CD4-positive, alpha-beta T cell treated with Interleukin-1 beta for 1 hour (primary cell): Measurements from ENCODE around the gene DHRSX.
"Not testable (repeated sequence)": the region's sequence is repeated elsewhere in the genome, so short reads cannot be mapped to it uniquely, and the experiment has no call there.

Experiments used
- DNase-seq, 2 donors: peaks; one replicate each; pipeline ENCODE4 v3.0.0-alpha.2; 2020 to 2022

Gene DHRSX

GRCh38 chrX:2388669-2389068 lies 112.1 kb downstream of the DHRSX start:
- no peak for DNase-seq

- DNase-seq, result no peak
These were observed 113.0 kb downstream of the DHRSX start for GRCh38 chrX:2387614-2388239.

GRCh38 chrX:2385224-2385623 lies 115.6 kb downstream of the DHRSX start:
- no peak for DNase-seq

- DNase-seq, result no peak
These were observed 116.3 kb downstream of the DHRSX start for GRCh38 chrX:2384486-2384885.

GRCh38 chrX:2383735-2384134 lies 117.0 kb downstream of the DHRSX start:
- DNase-seq, result no peak

- no peak for DNase-seq
These were observed 117.6 kb downstream of the DHRSX start for GRCh38 chrX:2383144-2383543.

- not testable (repeated sequence) for DNase-seq
These were observed 118.2 kb downstream of the DHRSX start for GRCh38 chrX:2382433-2383048.

- no peak for DNase-seq
These were observed 124.6 kb downstream of the DHRSX start for GRCh38 chrX:2376166-2376565.

- DNase-seq, result no peak
These were observed 126.7 kb downstream of the DHRSX start for GRCh38 chrX:2374086-2374485.

- peak in 1 of 2 donors; percentile 25 for DNase-seq
These were observed 127.2 kb downstream of the DHRSX start for GRCh38 chrX:2373615-2374014.

GRCh38 chrX:2371026-2371711 lies 129.6 kb downstream of the DHRSX start:
- DNase-seq, result no peak

- DNase-seq, result no peak
These were observed 130.3 kb downstream of the DHRSX start for GRCh38 chrX:2370456-2370855.

- no peak for DNase-seq
These were observed 131.6 kb downstream of the DHRSX start for GRCh38 chrX:2369206-2369605.

GRCh38 chrX:2360731-2361130 lies 140.0 kb downstream of the DHRSX start:
- DNase-seq, result no peak

GRCh38 chrX:2359522-2359921 lies 141.3 kb downstream of the DHRSX start:
- DNase-seq, result not testable (repeated sequence)

GRCh38 chrX:2351999-2352995 lies 148.5 kb downstream of the DHRSX start:
- no peak for DNase-seq

- DNase-seq, result no peak
These were observed 149.5 kb downstream of the DHRSX start for GRCh38 chrX:2351321-2351720.

- not testable (repeated sequence) for DNase-seq
These were observed 150.1 kb downstream of the DHRSX start for GRCh38 chrX:2350703-2351102.

- not testable (repeated sequence) for DNase-seq
These were observed 150.7 kb downstream of the DHRSX start for GRCh38 chrX:2350036-2350435.

- DNase-seq, result no peak
These were observed 152.6 kb downstream of the DHRSX start for GRCh38 chrX:2348211-2348610.

- no peak for DNase-seq
These were observed 154.6 kb downstream of the DHRSX start for GRCh38 chrX:2346158-2346557.

GRCh38 chrX:2345562-2345961 lies 155.2 kb downstream of the DHRSX start:
- no peak for DNase-seq

GRCh38 chrX:2343413-2343812 lies 157.4 kb downstream of the DHRSX start:
- no peak for DNase-seq
